ENCODE measurements around the gene KCND3.
A peak's percentile ranks its signal among the peaks of the same experiment; 100 is the strongest.

KCND3 gene

GRCh38 chr1:111921948-111922347, 67.5 kb downstream of the KCND3 start:
- DNase-seq (ENCODE audit: extremely low read depth in 1 of 2, low read depth in 1 of 2): no peak

GRCh38 chr1:111920221-111921024, 69.0 kb downstream of the KCND3 start:
- no peak for DNase-seq (ENCODE audit: extremely low read depth in 1 of 2, low read depth in 1 of 2)

- DNase-seq (ENCODE audit: extremely low read depth in 1 of 2, low read depth in 1 of 2): no peak
Observed at GRCh38 chr1:111911776-111912515, 77.5 kb downstream of the KCND3 start.

GRCh38 chr1:111911061-111911460, 78.4 kb downstream of the KCND3 start:
- no peak for DNase-seq (ENCODE audit: extremely low read depth in 1 of 2, low read depth in 1 of 2)

GRCh38 chr1:111909030-111909429, 80.4 kb downstream of the KCND3 start:
- DNase-seq (ENCODE audit: extremely low read depth in 1 of 2, low read depth in 1 of 2): no peak

- DNase-seq (ENCODE audit: extremely low read depth in 1 of 2, low read depth in 1 of 2): no peak
Observed at GRCh38 chr1:111908011-111908621, 81.4 kb downstream of the KCND3 start.

- peak in 1 of 2 donors; percentile 5 for DNase-seq (ENCODE audit: extremely low read depth in 1 of 2, low read depth in 1 of 2)
Observed at GRCh38 chr1:111907321-111907720, 82.1 kb downstream of the KCND3 start.

GRCh38 chr1:111906816-111907215, 82.7 kb downstream of the KCND3 start:
- no peak for DNase-seq (ENCODE audit: extremely low read depth in 1 of 2, low read depth in 1 of 2)

GRCh38 chr1:111906111-111906510, 83.4 kb downstream of the KCND3 start:
- DNase-seq (ENCODE audit: extremely low read depth in 1 of 2, low read depth in 1 of 2): no peak

GRCh38 chr1:111904478-111905218, 84.8 kb downstream of the KCND3 start:
- DNase-seq (ENCODE audit: extremely low read depth in 1 of 2, low read depth in 1 of 2): peak in 1 of 2 donors; percentile 16

GRCh38 chr1:111903871-111904449, 85.5 kb downstream of the KCND3 start:
- no peak for DNase-seq (ENCODE audit: extremely low read depth in 1 of 2, low read depth in 1 of 2)

GRCh38 chr1:111903148-111903870, 86.2 kb downstream of the KCND3 start:
- DNase-seq (ENCODE audit: extremely low read depth in 1 of 2, low read depth in 1 of 2): no peak

- no peak for DNase-seq (ENCODE audit: extremely low read depth in 1 of 2, low read depth in 1 of 2)
Observed at GRCh38 chr1:111895469-111895868, 94.0 kb downstream of the KCND3 start.

- DNase-seq (ENCODE audit: extremely low read depth in 1 of 2, low read depth in 1 of 2): no peak
Observed at GRCh38 chr1:111895017-111895416, 94.5 kb downstream of the KCND3 start.

- DNase-seq (ENCODE audit: extremely low read depth in 1 of 2, low read depth in 1 of 2): no peak
Observed at GRCh38 chr1:111894497-111894896, 95.0 kb downstream of the KCND3 start.

GRCh38 chr1:111891566-111891965, 97.9 kb downstream of the KCND3 start:
- DNase-seq (ENCODE audit: extremely low read depth in 1 of 2, low read depth in 1 of 2): no peak

- no peak for DNase-seq (ENCODE audit: extremely low read depth in 1 of 2, low read depth in 1 of 2)
Observed at GRCh38 chr1:111888740-111889376, 100.6 kb downstream of the KCND3 start.

- DNase-seq (ENCODE audit: extremely low read depth in 1 of 2, low read depth in 1 of 2): no peak
Observed at GRCh38 chr1:111887875-111888274, 101.6 kb downstream of the KCND3 start.

GRCh38 chr1:111887385-111887784, 102.1 kb downstream of the KCND3 start:
- DNase-seq (ENCODE audit: extremely low read depth in 1 of 2, low read depth in 1 of 2): no peak

GRCh38 chr1:111886741-111887140, 102.7 kb downstream of the KCND3 start:
- DNase-seq (ENCODE audit: extremely low read depth in 1 of 2, low read depth in 1 of 2): no peak

All from stimulated activated CD8-positive, alpha-beta memory T cell treated with anti-CD3 and anti-CD28 coated beads, Interleukin-7, amount 100 ng/mL, for 48 hours (primary cell).